HG03280 (cell line): ENCODE data around the gene SYNGR3.

Source experiments
- ATAC-seq: cut with Tn5 transposase; IDR thresholded peaks from one replicate; pipeline ENCODE4 v1.9.1; 2021; ENCODE audit warnings: mild to moderate bottlenecking, moderate library complexity; ENCODE audit not compliant: unreplicated experiment

SYNGR3 gene

DNA sequence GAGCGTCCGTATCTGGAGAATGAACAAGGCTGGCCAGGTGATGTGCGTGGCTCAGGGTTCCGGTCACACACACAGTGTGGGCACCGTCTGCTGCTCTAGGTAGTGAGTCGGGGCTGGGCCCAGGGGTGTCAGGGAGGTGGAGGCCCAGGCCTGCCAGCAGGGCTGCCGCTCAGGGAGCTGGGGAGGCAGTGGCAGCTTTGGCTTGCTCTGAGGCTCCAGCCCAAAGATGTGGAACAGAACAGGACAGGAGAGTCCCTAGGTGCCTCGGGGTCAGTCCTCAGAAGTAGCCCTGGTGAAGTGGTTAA is 13.6 kb upstream of the SYNGR3 start:
- no peak for ATAC-seq

GRCh38 chr16:1976951-1977874 is 12.6 kb upstream of the SYNGR3 start:
- no peak for ATAC-seq

- ATAC-seq: no peak
These were observed 11.9 kb upstream of the SYNGR3 start for GRCh38 chr16:1977875-1978268.

- no peak for ATAC-seq
These were observed 11.2 kb upstream of the SYNGR3 start for GRCh38 chr16:1978476-1979120.

DNA sequence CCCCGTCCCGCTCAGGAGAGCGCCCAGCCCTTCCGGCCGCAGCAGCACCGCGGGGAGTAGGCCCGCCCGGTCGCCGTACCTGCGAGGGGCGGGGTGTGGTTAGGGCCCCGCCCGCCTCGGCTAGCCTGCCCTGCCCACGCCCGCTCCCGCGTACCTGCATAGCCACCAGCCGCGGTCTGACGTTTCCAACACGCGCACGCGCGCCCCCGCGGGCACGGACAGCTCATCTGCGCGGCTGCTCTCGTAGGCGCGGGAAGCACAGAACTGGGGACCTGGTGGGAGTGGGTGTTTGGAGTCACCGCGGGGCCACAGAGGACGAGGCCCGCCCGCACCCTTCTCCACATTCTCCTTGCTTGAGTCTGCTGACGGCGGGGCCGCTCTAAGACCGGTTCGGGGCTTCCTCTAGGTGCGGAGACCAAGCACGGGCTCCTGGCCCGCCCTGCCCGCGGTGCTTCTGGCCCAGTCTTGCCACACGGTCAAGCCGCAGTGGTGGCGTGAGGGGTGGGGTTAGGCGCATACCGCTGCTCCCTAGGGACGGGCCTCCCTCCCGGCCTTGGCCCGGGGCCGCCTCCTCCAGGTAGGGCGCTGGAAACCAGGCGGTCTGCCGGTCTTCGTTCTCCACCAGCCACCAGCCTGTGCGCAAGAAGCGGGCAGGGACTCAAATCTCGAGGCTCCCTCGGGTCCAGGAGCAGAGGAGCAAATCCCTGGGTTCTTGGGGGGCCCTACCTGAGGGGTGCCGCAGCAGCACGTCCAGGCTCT is 10.3 kb upstream of the SYNGR3 start:
- no peak for ATAC-seq

- ATAC-seq: no peak
These were observed 9.6 kb upstream of the SYNGR3 start for GRCh38 chr16:1980030-1980769.

- no peak for ATAC-seq
These were observed 9.0 kb upstream of the SYNGR3 start for GRCh38 chr16:1980770-1981087.

DNA sequence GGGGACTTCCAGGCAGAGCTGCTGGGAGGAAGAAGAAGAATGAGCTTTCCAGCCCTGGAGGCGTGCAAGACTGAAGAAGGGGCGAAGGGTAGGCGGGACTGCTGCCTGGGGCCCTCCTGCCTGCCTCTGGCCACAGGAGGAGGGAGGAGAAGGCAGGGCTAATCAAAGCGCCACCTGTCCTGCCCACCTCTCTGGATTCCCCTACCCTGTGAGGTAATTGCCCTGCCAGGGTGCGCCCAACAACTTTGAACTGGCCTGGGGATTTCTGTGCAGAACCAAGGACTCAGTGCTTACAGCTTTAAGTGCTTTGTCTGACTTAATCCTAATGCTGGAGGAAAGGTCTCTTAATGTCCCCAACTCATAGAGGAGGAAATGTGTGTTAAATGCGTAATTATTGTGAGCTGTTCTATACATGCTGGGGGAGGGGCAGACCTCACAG is 8.4 kb upstream of the SYNGR3 start, which contains the start of gene NOXO1:
TSS of gene NOXO1 (minus strand) at position 72 of the 439 bp plus-strand sequence. CDS start 290 bp downstream, outside the sequence.
- no peak for ATAC-seq

GRCh38 chr16:1982013-1982433 is 7.7 kb upstream of the SYNGR3 start:
- ATAC-seq: no peak

DNA sequence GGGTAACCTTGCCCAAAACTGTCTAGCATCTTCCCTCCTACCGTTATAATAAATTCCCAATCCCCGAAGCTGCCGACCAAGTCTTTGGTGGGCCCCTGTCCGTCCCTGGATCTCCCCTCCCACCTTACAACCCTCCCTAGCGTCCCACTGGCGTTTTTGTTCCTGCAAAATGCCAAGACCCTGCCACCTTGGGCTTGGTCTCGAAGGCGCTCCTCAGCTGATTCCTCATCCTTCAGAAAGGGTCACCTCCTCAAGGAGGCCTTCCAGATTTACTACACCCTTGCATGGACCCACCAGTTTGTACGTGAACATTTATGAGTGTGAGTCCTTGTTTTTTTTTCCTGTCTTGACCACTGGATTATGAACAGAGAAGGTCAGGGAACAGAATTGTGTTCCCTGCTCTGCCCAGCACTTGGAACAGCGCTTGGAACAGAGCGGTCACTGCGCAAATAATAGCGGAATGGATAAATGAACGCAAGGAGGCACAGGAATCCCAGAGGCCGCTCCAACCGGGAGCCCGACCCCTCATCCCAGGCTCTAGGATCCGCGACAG is 6.7 kb upstream of the SYNGR3 start:
- ATAC-seq: no peak

DNA sequence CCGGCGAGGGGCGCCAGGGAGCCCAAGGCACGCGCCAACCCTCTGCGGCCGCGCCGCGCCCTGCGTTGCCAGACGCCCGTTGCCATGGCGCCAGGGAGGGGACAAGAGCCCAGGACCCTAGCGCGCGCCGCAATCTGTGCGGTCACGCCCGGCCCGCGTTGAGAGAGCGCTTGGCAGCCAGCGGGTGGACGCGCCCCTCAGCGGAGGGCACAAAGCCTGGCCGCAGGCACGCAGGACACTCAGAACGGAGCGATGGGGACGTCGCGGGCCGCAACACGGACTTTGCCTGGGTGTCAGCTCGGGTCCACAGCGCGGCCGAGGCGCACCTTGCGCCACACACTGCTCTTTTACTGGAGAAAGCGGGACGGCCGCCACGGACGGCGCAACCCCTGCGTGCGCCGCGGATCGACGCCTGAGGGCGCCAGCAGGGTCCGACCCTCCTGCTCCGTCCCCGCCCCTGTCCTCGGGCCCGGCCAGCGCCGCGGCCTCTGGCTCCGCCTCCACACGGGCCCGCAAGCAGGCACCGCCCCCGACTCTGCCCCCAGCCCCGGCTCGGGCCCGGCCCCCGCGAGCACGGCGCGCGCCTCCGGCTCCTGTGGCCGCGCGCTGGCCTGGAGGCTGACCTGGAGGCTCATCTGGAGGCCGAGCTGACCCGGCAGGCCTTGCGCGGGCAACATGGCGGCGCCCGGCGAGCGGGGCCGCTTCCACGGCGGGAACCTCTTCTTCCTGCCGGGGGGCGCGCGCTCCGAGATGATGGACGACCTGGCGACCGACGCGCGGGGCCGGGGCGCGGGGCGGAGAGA is 6.0 kb upstream of the SYNGR3 start, which contains the start of gene GFER:
TSS of gene GFER (plus strand) at position 650 of the 803 bp plus-strand sequence. CDS start at position 676, 26 bp downstream.
- peak; percentile 79 for ATAC-seq

DNA sequence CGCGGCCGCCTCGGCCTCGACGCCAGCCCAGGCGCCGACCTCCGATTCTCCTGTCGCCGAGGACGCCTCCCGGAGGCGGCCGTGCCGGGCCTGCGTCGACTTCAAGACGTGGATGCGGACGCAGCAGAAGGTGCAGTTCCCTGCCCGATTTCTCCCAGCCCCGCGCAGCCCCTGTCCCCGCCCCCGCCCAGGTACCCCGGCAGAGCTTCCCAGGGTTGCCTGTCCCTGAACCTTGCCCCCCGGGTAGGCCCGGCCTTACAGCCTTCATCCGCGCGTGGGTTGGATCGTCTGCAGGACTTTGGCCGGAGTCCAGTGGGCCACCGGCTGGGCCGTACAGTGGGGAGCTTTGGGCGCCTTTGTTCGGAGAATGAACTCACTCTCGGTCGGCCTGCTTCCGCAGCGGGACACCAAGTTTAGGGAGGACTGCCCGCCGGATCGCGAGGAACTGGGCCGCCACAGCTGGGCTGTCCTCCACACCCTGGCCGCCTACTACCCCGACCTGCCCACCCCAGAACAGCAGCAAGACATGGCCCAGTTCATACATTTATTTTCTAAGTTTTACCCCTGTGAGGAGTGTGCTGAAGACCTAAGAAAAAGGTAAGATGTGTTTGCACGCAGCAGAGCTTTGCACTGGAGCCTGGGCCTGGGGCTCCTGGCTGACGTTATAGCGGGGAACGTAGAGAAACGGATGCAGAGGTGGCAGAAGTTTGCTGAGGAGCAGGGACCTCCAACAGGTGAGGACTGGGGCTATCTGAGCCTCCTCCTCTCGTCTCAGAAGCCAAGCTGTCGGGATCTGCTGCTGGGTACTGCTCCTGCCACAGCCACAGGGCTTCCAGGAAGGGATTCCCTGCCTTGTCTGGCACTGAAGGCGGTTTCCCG is 5.2 kb upstream of the SYNGR3 start:
- ATAC-seq: no peak

- ATAC-seq: no peak
These were observed 4.2 kb upstream of the SYNGR3 start for GRCh38 chr16:1985466-1986150.

- ATAC-seq: no peak
These were observed 2.6 kb upstream of the SYNGR3 start for GRCh38 chr16:1987198-1987597.

- ATAC-seq: no peak
These were observed 256 bp downstream of the SYNGR3 start for GRCh38 chr16:1990101-1990350.

DNA sequence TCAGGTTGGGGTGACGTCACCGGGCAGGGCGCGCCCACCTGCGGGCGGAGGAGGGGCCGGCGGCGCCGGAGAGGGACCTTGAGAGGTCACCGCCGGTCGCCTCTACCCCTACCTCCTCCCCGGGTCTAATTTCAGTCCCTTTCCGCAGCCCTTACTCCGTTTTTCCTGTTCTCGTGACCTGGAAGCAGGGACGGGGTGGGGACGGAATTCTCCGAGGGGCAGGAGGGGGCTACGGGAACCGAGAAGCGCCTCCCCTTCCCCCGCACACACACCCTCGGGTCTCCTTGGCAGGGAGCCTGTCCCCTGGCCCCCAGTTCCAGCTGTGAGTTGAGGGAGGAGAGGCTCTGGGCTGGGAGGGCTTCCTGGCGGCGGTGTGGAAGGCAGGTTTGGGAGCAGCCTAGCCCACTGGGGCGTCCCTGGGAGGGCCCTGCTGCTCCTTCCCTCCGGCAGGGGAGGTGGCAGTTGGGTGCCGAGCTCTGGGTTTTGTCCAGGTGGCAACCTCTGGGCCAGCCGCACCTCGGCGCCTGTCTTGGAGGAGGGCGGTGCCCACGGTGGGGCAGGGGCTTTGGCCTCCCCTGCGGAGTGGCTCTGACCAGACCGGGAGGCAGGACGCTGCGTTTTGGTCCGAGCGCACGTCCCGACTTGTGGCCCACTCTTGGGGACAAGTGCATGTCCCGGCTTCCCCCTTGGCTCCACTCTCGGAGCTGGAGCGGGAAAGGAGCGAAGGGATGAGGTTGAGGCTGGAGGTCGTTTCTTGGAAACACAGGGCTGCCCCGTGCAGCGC is 773 bp downstream of the SYNGR3 start:
- ATAC-seq: no peak

DNA sequence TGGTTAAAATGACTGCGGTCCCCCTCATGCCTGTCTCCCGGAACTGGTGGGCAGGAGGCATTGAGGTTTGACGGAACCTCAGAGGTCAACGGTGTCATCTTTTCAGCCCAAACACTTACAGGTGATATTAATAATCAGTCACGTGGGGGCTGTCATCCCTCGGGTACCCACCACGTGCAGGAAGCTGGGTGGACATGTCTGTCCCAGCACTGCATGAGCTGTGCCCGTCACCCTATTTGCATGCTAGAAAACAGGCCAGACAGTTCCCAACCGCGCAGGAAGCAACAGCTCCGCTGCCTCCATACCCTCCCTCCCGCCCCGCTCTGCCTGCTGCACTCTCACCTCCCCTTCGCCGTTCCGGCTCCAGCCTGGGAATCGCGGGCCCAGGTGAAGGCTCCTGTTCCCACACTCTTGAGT is 1.4 kb downstream of the SYNGR3 start:
- ATAC-seq: no peak

- no peak for ATAC-seq
These were observed 1.8 kb downstream of the SYNGR3 start for GRCh38 chr16:1991588-1991947.
